Sigmoid colon (tissue), 4 donors: Measurements from ENCODE around the gene UNC5C.

ENCODE experiments used
- EP300 ChIP-seq, 4 donors: sonication (generic); formaldehyde crosslinking; IDR thresholded peaks; one replicate each; pipeline ENCODE4 v1.6.1; 2017; ENCODE audit warnings: antibody characterized with exemption in 4 of 4
- POLR2A ChIP-seq, 2 donors: fragments of 450-650 bp; IDR thresholded peaks; one replicate each; pipeline ENCODE4 v1.6.1; 2016; ENCODE audit warnings: antibody characterized with exemption in 2 of 2, mild to moderate bottlenecking in 2 of 2, moderate library complexity in 2 of 2
- TF ChIP-seq, protein P1 (sequence below), 4 experiments: fragments of 450-650 bp in 3 of 4; fragments of 200-600 bp in 1 of 4; IDR thresholded peaks; one replicate each; pipeline ENCODE4 v1.5.1; 2016 to 2019; ENCODE audit warnings: antibody characterized with exemption in 4 of 4, mild to moderate bottlenecking in 3 of 4, moderate library complexity in 2 of 4

DNA sequence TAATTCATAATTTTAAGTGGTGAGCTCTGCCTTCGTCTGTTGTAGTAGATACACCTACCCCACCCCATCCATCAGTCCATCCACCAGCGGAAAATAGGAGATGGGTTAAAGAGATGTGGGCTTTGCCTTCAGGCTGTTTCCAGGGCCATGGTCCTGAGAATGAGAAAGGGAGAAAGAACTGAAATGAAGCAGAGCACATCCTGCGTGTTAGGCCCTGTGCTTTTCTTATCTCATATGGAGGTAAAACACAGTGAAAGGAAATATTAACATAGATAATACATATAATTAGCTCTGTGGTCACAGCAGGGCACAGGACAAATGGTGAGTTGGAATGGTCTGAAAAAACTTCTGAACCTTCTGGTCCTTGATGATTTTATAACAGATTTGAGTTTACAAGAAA lies 397.5 kb downstream of the UNC5C start:
- TF ChIP-seq, protein P1, sequence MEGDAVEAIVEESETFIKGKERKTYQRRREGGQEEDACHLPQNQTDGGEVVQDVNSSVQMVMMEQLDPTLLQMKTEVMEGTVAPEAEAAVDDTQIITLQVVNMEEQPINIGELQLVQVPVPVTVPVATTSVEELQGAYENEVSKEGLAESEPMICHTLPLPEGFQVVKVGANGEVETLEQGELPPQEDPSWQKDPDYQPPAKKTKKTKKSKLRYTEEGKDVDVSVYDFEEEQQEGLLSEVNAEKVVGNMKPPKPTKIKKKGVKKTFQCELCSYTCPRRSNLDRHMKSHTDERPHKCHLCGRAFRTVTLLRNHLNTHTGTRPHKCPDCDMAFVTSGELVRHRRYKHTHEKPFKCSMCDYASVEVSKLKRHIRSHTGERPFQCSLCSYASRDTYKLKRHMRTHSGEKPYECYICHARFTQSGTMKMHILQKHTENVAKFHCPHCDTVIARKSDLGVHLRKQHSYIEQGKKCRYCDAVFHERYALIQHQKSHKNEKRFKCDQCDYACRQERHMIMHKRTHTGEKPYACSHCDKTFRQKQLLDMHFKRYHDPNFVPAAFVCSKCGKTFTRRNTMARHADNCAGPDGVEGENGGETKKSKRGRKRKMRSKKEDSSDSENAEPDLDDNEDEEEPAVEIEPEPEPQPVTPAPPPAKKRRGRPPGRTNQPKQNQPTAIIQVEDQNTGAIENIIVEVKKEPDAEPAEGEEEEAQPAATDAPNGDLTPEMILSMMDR (IDR thresholded peaks at IDR 0.05): no peak
- TF ChIP-seq EP300 (IDR thresholded peaks at IDR 0.05): no peak
- TF ChIP-seq POLR2A (IDR thresholded peaks at IDR 0.05): no peak
